GM18502 (cell line): ENCODE results near the gene SH3PXD2B.

Source experiments
- ATAC-seq: cut with Tn5 transposase; IDR thresholded peaks from one replicate; pipeline ENCODE4 v1.9.1; 2021; ENCODE audit warnings: mild to moderate bottlenecking; ENCODE audit not compliant: unreplicated experiment, poor library complexity

SH3PXD2B gene

GRCh38 chr5:172454358-172455086 lies at the start of gene SH3PXD2B:
TSS of gene SH3PXD2B (minus strand) at chr5:172454525. CDS start at chr5:172454352, 173 bp downstream.
- peak; percentile 69 for ATAC-seq

GRCh38 chr5:172502969-172503368 lies 48.6 kb upstream of the SH3PXD2B start:
- ATAC-seq, result no peak

- no peak for ATAC-seq
Observed at GRCh38 chr5:172502410-172502809, 48.1 kb upstream of the SH3PXD2B start.

DNA sequence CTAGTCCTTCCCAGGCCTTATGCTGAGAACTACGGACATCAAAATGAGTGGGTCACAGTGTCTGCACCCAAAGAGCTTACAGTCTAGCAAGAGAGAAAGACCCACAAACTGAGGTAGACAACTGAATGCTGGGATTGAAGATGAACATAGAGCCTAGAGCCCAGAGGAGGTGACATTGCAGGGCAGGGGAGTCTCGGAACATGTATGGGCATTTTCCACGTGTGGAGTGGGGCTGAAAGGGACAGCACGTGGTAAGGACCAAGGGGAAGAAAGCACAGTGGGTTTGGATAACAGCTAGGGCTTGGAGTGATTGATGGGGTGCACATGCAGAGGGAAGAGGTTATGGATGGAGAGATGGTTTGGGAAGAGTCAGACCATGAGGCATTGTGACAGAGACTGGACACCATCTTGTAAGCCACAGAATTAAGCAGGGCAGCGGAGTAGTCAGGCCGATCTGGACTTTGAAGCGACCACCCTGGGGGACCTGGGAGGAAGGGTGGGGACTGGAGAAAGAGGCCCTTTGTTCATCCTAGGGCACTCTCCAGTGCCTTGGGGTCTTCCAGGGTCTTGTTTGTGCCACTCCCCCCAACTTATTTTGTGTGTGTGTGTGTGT lies 47.5 kb upstream of the SH3PXD2B start:
- ATAC-seq, result no peak

DNA sequence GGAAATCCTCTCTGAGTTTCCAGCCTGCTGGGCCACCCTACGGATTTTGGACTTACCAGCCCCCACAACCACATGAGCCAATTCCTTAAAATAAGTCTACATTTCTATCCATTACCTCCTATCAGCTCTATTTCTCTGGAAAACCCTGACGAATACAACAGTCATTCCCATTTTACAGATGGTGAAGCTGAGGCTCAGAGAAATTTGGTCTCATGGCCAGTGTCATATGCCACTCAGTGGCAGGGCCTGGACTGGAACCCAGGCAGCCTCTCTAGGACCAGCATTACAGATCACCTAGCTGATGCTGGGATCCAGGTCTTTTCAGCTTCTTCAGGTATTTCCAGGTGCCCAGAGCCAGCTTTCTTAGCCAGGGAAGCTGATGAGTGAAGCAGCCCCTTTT lies 45.0 kb upstream of the SH3PXD2B start:
- ATAC-seq, result no peak

GRCh38 chr5:172498431-172499129 lies 44.3 kb upstream of the SH3PXD2B start:
- no peak for ATAC-seq

DNA sequence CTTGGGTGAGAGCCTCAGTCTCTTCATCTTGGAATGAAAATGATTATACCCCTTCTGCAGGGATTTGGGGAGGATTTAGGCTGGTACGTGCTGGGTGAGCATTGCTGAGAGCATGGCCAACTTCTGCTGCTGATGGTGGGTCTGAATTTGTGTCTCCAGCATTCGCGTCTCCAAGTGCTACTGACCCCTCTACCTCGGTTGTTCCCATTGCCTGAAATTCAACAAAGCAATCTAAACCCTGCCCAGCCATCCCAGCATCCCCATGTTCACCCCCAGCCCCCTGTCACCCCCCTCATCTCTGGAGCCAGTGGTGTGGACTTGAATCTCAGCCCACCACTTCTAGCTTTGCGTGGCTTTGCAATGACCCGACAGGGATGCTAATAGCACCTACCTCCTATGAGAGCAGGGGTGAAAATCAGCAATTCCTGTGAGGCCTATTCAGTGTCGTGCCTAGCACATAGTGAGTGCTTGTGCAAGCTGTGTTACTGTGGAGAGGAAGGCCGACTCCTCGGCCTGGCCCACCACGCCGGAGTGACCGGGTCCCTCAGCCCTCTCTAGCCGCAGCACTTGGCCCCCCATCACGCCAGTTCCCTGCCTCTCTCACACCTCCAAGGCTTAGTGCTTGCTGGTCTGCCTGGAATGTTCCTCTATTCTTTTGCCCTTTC lies 43.4 kb upstream of the SH3PXD2B start:
- ATAC-seq, result no peak

DNA sequence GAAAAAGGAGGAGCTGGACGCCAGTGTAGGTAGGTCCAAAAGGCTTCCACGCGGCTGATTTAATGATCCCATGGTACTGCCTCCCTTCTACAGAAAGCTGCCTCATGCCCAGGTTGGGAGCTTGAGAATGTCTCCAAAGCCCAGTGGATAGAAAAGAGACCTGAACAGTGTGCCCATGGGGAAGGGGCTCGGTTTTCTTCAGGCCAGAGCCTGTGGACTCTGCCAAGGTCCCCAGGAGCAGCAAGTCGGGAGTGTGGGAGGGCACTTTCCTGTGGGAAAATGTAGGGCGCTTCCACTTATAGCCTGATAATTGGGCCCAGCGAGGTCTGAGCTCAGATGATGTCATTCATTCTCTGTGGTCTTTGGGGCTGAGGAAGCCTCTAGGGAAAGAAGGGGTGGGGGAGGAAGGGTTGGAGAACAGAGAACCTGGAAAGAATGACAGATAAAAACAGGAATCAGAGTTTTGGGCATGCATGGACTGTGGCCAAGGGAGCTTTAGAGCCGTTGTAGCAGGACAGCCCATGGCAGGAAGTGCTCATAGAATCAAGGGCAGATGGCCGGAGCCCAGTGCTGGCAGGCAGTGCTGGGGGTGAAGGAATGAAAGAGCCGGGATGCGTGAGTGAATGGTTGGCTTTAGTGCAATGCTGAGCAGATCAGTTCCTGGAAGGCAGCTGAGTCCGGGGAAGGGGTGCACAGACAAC lies 42.5 kb upstream of the SH3PXD2B start:
- ATAC-seq, result no peak

DNA sequence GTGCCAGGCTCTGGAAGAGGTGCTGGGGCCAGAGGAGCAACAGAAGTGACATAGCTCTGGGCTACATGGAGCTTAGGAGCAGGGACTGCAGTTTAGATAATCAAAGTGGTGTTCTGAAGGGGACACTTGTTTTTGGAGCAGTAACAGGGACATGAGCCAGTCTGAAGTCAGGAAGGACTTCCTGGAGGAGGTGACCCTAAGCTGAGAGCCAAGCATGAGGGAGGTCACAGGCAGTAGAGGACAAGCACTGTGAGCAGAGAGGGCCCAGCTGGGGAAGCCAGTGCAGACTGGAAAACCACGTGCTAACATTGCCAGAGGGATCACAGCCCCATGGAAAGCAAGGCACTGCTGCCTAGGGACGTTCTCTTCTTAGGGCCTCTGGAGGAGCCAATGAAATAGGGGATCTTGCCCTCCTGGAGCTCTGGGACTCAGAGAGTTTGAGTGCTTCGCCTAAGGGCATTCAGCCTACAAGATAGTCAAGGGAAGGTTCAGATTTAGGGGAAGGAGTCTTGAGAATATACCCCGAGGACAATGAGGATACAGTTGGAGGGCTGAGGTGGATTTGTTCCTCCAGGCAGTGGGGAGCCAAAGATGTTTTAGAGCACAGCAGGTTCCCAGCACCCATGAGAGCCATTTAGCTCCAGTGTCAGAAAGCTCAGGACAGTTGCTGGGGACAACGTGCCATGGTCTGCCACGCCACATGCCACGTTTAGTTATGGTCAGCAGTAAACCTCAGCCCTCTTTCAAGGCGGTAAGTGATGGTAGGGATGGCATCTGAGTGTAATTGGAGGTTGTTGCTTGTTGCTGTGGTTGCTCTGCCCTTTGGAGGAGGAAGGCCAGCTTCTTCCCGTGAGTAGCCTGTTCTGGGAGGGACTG lies 40.5 kb upstream of the SH3PXD2B start:
- no peak for ATAC-seq

GRCh38 chr5:172493906-172494305 lies 39.6 kb upstream of the SH3PXD2B start:
- ATAC-seq, result no peak

- no peak for ATAC-seq
Observed at GRCh38 chr5:172493461-172493860, 39.1 kb upstream of the SH3PXD2B start.

DNA sequence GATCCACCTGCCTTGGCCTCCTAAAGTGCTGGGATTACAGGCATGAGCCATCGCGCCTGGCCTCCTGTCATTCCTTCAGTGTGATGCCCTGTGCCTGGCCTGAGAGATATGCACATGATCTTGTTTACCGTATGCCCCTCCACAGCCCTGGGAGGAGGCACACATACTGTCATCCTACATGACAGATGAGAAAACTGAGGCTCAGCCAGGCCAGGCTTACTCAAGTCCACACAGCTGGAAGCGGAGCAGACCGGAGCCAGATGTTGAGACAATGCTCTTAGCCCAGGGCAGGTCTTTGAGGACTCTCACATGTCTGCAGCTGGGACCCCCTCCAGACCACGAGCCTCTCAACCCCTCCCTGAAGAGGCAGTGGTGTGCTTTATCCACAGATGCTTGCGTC lies 38.7 kb upstream of the SH3PXD2B start:
- no peak for ATAC-seq

DNA sequence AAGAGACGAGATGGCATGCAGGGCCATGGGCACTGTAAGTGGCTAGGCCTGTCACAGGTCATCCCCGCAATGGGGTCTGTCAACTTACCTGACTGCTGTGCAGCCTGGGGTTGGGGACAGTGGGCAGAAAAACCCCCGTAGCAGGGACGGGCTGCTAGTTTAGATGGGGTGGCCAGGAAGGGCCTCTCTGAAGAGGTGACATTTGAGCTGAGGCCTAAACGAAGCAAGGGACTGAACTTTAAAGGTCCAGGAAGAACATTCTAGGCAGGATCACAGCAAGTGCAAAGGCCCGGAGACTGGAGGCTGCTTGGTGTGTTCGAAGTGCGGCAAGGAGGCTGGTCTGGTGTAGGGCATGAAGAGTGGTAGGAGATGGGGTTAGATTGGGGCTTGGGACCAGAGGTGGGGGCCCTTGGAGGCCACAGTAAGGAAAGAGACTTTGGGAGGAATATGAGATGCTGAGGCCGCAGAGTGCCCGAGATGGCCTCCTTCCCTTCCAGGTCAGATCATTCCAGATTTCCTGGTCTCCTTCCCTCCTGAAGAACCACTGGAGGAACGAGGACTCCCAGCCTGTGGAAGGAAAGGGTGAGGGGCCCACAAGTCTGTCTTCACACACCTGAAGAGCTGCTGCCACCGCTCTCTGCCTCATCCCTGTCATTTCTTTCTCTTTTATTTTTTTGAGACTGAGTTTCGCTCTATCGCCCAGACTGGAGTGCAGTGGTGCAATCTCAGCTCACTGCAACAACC lies 37.9 kb upstream of the SH3PXD2B start:
- no peak for ATAC-seq

- no peak for ATAC-seq
Observed at GRCh38 chr5:172491481-172491880, 37.2 kb upstream of the SH3PXD2B start.

DNA sequence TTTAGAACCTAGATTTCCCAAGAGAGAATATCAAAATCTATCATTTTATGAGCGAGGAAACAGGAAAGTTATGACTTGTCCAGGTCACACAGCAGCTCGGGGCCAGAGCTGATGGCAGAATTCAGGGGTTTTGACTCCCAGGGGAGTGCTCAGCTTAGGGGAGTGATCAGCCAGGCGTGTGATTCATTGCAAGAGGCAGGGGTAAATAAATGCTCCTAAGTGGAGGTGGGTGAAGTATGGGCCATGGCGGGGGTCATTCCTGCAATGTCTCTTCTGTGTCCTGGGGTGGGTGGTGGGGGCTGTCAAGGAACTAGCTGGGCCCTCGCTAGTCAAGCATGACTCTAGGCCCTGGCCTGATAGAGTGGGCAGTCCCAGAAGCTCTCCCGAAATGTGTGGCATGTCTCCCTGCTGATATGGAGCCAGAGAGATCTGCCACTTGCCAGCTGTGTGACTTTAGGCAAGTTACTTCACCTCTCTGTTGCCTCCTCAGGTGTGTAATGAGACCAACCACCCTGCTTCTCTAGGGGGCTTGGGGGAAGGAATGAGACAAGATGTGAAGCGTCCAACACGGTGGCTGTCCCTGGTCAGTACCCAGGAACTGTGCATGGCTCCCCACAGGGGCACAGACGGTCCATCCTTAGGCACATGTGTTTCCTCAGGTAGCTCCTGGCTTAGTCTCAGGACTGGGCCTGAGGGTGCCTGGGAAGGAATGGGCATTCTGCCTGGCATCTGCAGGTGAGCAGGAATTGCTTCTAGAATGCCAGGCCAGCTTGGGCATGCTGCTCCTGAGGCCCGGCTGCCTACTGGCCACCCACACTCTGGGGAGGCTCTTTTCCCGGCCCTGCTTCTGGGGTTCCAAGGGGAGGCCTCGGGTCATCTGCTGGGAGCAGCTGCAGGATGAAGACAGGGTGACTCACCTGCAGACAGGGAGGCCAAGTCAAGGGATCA lies 36.5 kb upstream of the SH3PXD2B start:
- ATAC-seq, result no peak

- no peak for ATAC-seq
Observed at GRCh38 chr5:172488221-172488620, 33.9 kb upstream of the SH3PXD2B start.

DNA sequence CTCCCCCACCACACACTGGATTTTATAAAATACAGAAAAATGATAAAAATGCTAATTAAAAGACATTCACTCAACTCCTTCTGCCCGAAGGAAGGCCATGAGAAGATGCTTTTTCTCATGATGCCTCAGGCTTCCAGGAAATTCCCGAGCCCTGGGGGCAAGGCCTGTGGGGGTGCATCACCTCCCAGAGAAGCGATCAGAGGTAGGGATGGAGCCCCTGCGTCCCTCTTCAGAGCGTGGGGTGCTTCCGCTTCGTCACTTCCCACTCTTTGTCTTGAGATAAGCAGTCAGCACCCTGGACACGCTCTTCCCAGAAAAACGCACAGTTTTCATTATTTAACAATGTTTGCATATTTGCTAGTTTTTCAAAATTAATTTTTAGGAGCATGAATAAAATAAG lies 33.3 kb upstream of the SH3PXD2B start:
- ATAC-seq, result no peak

GRCh38 chr5:172486912-172487311 lies 32.6 kb upstream of the SH3PXD2B start:
- ATAC-seq, result no peak
